Ishikawa (cell line): ENCODE measurements around the gene PDIK1L.

Experiments used
- CEBPB ChIP-seq: IDR thresholded peaks from 2 replicates; pipeline ENCODE4 v1.6.1; 2012
- CREB1 ChIP-seq: IDR thresholded peaks from 2 replicates; pipeline ENCODE4 v1.6.1; 2012; ENCODE audit warnings: low read depth
- EGR1 ChIP-seq: IDR thresholded peaks from 2 replicates; pipeline ENCODE4 v1.6.1; 2012
- EP300 ChIP-seq: IDR thresholded peaks from 2 replicates; pipeline ENCODE4 v1.6.1; 2012; ENCODE audit warnings: borderline replicate concordance
- FOXM1 ChIP-seq: IDR thresholded peaks from 2 replicates; pipeline ENCODE4 v1.6.1; 2012; ENCODE audit warnings: low read depth, borderline replicate concordance
- MAX ChIP-seq: IDR thresholded peaks from 2 replicates; pipeline ENCODE4 v1.6.1; 2012
- NFIC ChIP-seq: IDR thresholded peaks from 2 replicates; pipeline ENCODE4 v1.6.1; 2012
- RAD21 ChIP-seq: IDR thresholded peaks from 2 replicates; pipeline ENCODE4 v1.6.1; 2012; ENCODE audit warnings: low read depth
- REST ChIP-seq: IDR thresholded peaks from 2 replicates; pipeline ENCODE4 v1.6.1; 2012; ENCODE audit warnings: low read depth, mild to moderate bottlenecking
- TAF1 ChIP-seq: IDR thresholded peaks from 2 replicates; pipeline ENCODE4 v1.6.1; 2012; ENCODE audit warnings: low read depth, mild to moderate bottlenecking
- TCF12 ChIP-seq: IDR thresholded peaks from 2 replicates; pipeline ENCODE4 v1.6.1; 2012; ENCODE audit warnings: low read depth
- TEAD4 ChIP-seq: IDR thresholded peaks from 2 replicates; pipeline ENCODE4 v1.6.1; 2012
- USF1 ChIP-seq: IDR thresholded peaks from 2 replicates; pipeline ENCODE4 v1.6.1; 2012
- YY1 ChIP-seq: IDR thresholded peaks from 2 replicates; pipeline ENCODE4 v1.6.1; 2012; ENCODE audit warnings: low read depth
- ZBTB7A ChIP-seq: IDR thresholded peaks from 2 replicates; pipeline ENCODE4 v1.6.1; 2012; ENCODE audit warnings: low read depth

The PDIK1L gene

GRCh38 chr1:26156285-26157038, 44.8 kb downstream of the PDIK1L start:
- no peak for TF ChIP-seq FOXM1

- no peak for TF ChIP-seq CEBPB
Observed at GRCh38 chr1:26158271-26158907, 46.8 kb downstream of the PDIK1L start.

- TF ChIP-seq TCF12 (no peak), EP300 (no peak)
Observed at GRCh38 chr1:26158908-26159742, 47.5 kb downstream of the PDIK1L start, which contains the start of gene FAM110D. Gene FAM110D (plus strand): TSS chr1:26159079. CDS start chr1:26161292, 2,213 bp downstream.

GRCh38 chr1:26159743-26160039, 48.1 kb downstream of the PDIK1L start:
- TF ChIP-seq MAX (no peak), RAD21 (no peak), TCF12 (no peak), NFIC (no peak), TEAD4 (no peak), CREB1 (no peak), EGR1 (no peak), YY1 (no peak), FOXM1 (no peak), ZBTB7A (no peak), USF1 (no peak), EP300 (no peak), TAF1 (no peak), CEBPB (no peak), REST (no peak)

GRCh38 chr1:26160527-26161414, 49.1 kb downstream of the PDIK1L start:
- no peak for TF ChIP-seq TEAD4
- TF ChIP-seq CEBPB, result no peak
- TF ChIP-seq EP300, result no peak
- no peak for TF ChIP-seq MAX
- no peak for TF ChIP-seq EGR1
- TF ChIP-seq REST, result no peak
- no peak for TF ChIP-seq USF1
- TF ChIP-seq TCF12, result no peak
- no peak for TF ChIP-seq CREB1
- TF ChIP-seq RAD21, result no peak
- no peak for TF ChIP-seq NFIC
- no peak for TF ChIP-seq ZBTB7A
- TF ChIP-seq FOXM1, result no peak
- TF ChIP-seq TAF1, result no peak
- no peak for TF ChIP-seq YY1
